Inflammatory macrophage treated with lipopolysaccharide for 1 hour (primary cell): ENCODE results near the gene FBXO3.
"Not testable (repeated sequence)": the region's sequence is repeated elsewhere in the genome, so short reads cannot be mapped to it uniquely, and the experiment has no call there.

Experiments used
- DNase-seq, 2 donors: peaks; one replicate each; pipeline ENCODE4 v3.0.0-alpha.2; 2020 to 2022

Gene FBXO3, protein sequence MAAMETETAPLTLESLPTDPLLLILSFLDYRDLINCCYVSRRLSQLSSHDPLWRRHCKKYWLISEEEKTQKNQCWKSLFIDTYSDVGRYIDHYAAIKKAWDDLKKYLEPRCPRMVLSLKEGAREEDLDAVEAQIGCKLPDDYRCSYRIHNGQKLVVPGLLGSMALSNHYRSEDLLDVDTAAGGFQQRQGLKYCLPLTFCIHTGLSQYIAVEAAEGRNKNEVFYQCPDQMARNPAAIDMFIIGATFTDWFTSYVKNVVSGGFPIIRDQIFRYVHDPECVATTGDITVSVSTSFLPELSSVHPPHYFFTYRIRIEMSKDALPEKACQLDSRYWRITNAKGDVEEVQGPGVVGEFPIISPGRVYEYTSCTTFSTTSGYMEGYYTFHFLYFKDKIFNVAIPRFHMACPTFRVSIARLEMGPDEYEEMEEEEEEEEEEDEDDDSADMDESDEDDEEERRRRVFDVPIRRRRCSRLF

DNA sequence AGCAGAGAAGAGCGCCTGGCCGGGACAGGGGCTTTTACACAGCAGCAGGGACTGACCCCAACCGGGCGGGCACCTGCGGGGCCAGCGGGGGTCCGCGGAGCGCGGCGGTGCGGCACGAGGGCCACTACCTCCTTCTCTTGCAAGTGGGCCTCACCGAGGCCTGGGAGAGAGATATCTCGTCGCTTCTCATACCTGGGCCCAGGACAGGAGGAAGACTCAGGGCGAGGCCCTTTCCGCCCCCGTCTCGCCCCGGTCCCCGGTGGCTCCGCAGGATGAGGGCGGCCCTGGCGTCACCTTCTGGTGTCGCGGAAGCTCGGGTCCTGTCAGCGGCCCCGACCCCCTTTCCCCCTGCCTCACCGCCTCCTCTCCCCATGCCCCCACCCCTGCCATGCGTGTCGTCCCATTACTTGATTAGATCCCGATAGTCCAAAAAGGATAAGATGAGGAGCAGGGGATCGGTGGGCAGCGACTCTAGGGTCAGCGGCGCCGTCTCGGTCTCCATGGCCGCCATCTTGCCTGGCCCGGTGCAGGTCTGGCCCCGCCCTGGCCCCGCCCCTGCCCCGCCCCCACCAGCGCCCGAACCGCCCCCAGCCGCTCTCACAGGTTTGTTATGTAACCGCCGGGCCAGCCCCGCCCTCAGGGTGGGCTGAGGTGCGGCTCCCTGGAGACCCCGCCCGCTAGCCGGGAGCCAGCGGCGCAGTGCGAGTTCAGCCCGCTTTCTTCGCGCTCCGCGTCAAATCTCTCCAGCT is at the start of gene FBXO3:
TSS of gene FBXO3 (minus strand) at position 534 of the 749 bp plus-strand sequence. CDS start at position 511, 23 bp downstream.
- DNase-seq, result peak; percentile 67 to 68

DNA sequence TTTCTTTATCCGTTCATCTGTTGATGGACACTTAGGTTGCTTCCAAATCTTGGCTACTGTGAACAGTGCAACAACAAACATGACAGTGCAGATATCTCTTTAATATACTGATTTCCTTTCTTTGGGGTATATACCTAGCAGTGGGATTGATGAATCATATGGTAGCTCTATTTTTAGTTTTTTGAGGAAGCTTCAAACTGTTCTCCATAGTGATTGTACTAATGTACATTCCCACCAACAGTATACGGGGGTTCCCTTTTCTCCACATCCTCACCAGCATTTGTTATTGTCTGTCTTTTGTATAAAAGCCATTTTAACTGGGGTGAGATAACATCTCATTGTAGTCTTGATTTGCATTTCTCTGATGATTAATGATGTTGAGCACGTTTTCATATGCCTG is 48.7 kb upstream of the FBXO3 start:
- peak; percentile 35 to 52 for DNase-seq

DNA sequence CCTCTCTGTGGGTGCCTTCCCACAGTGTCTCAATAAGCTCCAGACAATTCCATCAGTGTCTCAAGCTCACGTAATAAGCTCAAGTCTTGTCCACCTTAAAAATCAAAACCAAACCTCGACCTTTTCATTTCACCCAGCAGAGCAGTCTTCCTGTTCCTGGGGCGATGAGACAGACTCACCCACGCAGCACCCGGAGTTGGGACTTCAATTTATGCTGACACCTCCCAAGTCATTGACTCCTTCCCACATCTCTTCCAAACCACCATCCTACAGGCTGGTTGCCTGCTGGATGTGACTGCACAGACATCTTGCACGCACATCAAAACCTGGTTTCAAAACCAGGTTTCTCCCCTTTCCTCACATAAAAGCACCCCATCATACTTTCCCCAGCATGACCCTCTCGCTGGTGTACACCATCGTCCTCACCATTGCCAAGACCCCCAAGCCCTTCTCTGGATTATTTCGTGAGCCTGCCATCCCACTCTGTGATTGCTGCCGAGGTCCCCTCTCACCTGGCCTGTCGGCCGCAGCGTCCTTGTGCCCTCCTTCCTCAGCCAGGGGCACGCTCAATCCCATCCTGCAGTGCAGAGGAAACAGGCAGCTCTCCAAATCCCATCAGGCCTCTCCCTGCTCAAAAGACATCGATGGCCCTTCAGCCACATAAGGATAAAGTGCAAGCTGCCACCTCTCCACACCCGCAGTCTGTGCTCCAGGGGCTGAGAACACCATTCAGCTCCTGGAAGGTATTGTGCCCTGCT is 45.1 kb upstream of the FBXO3 start:
- DNase-seq, result peak in 1 of 2 donors; percentile 18

DNA sequence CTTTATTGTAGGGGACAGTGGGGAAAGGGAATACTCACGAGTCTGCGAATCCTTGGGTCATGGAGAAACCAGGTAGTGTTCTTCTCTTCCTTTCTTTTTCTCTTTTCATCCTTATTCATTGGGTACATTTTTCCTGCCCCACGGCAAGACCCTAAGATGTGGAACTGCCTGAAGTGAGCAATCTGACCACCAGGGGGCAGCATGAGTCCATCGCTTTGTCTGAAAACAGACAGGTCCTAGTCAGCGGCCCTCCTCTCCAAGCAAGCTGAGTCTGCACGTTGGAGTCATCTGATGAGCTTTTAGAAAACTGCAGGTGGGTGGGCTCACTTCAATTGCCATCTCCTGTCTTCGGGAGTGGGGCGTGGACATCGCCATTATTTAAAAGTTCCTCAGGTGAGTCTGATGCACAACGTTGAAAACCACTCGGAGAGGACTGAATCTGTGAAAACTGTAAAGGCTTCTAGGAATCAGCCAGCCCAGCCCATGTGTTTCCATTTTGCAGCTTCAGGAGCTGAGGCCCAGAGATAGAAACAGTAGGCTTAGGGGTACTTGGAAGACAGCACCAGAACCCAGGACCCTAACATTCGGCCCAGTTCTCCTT is 34.0 kb upstream of the FBXO3 start:
- DNase-seq, result peak; percentile 54 to 98

DNA sequence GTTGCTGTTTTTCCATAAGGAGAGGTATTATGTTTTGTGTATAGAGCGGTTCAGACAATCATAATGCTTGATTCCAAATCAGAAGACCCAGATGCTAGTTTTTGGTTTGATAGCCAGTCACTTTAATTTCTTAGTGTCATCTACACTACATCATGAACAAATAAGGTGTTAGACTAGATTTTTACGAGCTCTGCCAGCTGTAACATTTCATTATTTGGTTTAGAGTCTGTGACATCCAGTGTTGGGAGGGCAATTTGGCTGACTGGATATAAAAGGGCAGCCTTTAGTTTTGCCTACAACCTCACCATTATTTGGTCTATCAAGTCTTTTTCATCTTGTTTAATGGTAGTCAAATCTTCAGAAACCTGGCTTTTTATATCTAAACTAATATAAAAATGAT is 30.2 kb upstream of the FBXO3 start:
- DNase-seq, result no peak

DNA sequence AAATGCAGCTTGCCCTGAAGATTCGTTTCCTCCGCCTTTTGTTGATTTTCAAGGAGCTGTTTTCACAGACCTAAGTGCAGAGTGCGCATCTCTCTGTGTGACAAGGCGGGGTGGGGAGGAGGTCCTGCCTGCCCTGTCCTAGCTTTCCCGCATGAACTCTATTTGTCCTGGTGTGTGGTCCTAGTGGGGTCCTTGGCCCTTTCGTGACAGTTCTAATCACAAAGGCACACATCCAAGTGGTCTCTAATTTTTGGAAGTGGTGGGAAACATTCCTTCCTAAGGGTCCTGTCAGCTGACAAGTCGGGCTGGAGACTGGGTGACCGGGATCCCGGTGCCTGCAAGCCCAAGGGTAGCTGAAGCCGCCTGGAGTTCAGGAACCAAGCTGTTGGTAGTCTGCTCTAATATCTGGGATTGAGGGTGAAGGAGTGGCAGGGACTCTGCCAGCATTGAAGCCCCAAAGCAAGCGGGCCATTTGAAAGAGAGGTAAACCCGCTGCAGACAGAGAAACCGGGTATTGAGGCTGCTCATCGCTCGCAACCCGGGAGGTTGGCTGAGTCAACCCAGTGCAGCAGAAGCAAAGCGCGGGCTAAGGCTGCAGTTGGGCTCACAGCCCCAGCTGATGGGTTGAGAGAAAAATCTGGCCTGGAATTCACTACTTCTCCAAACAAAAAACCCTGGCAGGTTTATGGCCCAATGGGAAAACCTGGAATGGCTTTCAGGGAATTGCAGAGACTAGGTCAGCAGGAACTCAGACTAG is 28.1 kb upstream of the FBXO3 start:
- DNase-seq, result peak in 1 of 2 donors; percentile 12

DNA sequence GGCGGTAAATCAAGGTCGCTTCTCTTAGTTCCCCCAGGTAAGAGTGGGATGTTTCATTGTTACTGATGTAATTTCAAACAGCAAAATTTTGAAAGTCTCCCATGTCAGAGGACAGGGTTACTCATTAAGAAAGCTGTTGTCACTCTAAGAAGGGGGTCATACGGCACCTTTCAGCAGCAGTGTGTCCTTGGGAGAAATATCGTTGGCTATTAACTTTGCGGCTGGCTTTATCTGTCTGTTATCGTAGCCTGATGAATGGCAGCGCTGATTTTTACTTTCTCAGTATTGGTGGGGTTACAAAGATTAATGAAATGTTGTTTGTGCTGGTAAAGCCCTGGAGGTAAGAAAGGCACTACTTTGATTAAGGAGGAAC is 27.5 kb upstream of the FBXO3 start:
- DNase-seq, result no peak

DNA sequence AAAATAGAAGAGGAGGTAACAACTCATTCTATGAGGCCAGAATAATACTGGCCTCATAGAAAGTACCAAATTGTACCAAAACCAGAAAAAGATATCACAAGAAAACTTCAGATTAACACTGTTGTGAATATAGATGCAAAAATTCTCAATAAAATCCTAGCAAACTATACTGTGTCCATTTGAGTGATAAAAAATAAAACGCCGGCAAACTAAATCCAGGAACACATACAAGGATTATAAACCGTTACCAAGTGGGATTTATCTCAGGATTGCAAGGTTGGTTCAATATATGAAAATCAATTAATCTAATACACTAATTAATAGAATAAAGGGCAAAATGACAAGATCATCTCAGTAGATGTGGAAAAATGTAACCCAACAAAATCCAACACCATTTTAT is 23.6 kb upstream of the FBXO3 start:
- no peak for DNase-seq

DNA sequence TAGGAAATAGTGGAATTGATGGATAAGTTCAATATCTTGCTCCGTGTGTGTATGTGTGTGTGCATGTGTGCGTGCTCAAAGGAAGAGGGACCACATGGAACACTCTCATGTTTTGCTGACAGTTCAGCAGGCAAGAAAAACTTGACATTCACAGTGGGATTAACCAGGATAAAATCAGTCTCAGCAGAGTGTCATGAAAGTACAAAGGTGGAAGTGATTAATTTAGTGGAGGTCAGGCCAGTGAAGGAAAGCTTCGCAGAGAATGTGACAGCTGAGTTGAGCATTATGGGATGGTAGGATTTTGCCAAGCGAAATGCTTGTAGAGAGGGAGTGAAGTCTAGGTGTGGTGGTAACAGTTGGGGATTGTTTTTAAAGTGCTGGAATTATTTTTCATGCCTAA is 15.7 kb upstream of the FBXO3 start:
- no peak for DNase-seq

DNA sequence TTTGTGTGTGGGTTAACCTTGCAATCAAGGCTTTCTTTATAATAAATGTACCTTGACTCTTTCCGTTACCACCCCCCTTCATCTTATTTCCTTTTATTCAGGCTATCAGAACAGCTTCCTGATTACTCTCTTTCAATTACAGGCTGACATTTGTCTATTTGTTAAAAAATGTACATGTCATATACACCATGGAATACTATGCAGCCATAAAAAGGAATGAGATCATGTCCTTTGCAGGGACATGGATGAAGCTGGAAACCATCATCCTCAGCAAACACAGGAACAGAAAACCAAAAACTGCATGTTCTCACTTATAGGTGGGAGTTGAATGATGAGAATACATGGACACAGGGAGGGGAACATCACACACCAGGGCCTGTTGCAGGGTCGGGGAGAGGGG is 13.8 kb upstream of the FBXO3 start:
- not testable (repeated sequence) for DNase-seq

DNA sequence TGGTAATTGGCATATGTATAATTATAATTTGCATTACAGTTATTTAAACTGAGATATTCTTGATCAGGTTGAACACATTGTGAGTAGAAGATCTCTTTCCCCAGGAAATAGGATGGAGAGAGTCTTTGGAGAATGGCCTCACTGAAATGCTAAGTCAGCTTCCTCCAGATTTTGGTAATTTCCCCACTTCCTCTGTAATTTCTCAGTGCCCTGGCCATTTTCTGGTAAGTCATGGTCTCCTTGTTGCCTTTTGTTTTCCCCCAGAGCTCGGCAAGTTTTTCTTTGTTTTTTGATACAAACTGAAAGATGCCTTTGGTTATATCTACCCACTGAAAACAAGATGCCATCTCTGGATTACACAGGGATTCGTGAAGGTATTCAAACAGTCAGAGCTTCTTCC is 12.8 kb upstream of the FBXO3 start:
- DNase-seq, result peak; percentile 26 to 54

DNA sequence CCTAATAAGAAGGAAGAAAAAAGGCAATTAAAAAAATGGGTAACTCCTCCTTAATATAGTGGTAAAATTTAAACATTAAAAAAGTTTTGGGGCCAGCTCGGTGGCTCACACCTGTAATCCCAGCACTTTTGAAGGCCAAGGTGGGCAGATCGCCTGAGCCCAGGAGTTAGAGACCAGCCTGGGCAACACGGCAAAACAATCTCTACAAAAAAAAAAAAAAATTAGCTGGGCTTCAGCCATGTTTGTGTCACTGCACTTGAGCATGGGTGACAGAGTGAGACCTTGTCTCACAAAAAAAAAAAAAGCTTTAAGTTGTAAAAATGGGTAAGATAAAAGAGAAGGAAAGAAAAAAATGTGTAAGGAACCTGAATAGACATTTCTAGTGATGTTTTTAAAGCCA is 11.3 kb upstream of the FBXO3 start:
- DNase-seq, result no peak

DNA sequence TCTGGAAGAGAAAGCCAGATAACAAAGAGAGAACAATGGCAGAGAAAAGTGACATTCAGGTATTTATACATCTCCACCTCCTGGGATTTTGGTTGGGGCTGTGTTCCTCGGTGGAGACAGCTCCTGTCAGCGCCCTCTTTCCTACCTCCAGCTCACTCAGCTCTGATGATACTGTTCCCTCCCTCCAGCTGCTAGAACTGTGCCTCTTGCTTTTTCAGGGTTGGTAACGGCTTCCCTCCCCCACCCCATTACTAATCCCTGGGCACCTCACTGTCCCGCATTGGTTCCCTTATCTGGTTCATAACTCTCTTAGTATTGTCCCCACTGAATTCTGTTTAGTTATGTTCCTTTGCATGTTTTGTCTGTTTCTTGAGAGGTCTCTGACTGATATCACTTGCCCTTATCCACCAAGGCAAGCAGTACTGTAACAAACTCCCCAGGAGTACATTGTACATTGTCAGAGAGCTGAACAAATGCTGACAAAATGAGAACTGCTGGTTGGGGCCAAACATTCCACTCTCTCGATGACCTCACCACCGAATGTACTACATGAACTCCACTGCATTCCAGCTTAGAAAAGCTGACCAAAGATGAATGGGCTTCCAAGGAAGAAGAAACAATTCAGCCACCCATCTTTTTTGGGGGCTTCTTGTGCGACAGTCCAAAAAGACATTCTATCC is 5.7 kb upstream of the FBXO3 start:
- DNase-seq, result no peak

DNA sequence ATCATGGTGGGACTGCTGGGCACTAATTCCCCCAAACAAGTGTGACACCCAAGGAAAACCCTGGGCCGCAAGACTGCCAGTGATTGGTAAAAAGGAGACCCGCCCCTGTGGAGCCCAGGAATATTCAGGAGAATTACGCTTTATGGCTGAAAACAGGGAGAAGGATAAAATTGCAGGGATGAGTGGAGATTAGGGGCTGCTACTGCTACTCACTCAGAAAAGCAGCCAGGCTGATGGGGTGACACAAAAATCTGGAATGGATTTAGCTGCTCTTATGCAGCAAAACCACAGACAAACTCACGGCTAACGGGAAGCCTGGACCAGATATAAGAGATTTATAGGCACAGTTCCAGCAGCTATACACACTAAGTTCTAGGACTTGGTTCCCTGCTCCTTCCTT is 4.4 kb upstream of the FBXO3 start:
- no peak for DNase-seq

DNA sequence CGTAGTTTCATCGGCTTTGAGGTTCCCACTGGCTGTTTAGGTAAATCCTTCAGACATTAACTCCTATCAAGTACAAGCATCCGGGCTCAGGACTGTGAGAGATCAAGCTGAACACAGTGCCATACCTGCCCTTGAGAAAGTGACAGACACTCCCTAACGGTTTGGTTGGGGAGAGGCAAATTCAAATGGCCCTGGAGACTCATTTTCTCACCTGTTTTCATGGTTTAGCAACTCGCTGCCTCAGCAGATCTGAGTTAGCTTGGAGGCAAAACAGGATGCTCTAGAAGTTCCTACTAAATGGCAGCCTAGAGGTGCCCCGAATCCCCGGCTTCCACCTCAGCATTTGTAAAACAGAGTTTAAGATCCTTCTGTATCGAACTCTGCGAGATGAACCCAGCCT is 3.6 kb upstream of the FBXO3 start:
- DNase-seq, result no peak

DNA sequence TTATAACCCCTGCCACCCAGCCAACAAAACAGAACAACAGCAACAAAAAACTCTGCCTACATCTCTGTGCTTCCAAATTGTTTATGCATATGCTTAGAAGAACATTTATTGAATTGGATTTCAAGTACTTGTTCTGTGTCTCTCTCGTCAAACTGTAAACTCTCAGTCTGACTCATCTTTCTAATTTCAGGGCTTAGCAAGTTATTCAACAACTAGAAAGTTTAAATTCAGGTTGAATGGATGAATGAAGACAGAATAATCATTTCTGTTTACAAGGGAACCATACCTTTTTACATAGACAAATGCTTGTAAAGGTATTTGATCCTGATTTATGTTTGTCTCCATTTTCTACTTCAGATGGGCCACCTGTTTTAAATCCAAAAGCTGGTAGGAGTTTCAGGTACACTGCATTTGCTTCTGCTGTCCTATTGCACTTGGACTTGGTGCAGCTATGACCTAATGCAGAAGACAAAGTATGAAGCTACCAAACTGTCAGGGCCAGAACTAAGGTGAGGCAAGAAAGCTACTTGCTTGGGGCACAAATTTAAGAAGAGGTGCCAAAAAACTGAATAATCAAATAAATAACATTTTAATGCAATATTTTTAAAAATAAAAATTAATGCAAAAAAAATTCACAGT is 1.6 kb upstream of the FBXO3 start:
- no peak for DNase-seq

DNA sequence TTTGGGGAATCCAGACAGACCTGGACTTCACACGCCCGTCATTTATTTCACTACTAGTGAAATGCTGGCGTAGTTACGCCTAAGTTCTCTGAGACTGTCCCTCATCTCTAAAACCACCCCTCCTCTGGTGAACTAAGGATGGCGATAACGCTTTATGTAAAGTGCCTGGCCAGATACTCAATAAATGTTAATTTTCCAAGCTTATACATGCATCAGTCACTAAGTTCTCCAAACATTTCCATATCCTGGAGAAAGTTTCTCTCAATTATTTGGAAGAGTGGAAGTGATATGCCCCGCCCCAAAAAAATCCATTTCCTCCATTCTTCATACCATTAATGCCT is 1.1 kb upstream of the FBXO3 start:
- no peak for DNase-seq

DNA sequence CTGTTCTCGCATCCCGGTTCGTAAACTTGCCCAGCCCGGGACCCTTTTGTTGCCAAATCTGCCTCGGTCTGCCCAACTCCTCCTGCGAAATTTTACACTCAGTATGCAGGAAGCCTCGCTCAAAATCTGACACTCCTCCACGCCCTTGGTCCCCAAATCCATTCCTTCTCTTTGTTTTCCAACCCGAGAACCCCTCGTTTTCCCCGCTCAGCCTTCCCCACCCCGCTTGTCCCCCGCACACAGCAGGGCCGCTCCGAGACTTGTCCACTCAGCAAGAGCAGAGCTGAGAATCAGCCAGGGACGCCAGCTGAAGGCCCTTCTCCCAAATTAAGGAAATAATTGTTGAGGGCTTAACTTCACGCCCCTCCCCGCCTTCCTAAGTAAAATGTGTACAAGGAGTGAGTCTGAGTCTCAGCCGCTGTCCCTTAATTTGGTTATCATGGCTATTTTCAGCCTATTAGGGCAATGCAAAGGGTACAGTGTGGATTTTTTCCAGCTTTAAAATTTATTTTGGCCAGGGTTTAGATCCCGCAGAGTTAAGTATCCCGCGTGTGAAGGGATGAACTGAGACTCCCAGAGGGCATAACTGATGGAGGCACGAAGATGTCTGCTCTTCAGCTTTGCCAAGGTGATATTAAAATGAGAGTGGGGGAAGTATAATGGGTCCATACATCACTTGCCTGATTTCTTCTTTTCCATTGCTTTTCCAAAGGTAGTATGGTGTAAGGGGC is 581 bp upstream of the FBXO3 start:
- DNase-seq, result peak in 1 of 2 donors; percentile 6

DNA sequence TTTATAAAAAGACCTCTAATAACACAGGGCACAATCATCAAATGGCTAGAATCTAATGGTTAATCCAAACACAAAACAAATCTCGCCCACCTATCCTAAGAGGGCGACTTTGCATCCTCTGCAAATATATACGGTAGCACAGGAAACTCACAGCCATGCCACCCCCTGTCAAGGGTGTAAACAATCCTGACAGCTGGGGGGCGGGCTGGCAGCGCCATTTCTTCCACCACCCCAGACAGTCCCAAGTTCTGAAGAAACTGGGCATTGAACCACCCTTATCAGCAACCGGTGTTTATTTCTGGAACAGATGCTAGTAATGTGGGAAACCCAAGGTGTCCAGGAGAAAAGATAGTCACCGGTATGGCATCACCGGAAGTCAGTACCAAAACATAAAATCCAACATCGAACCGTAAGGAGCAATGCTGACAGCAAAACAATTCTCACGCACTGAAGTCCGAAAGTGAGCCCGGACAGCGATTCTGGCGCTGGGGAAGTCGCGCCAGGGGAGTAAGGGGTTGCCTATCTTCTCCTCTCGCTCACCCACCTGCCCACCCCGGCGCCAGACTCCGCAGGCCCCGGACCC is 825 bp downstream of the FBXO3 start:
- DNase-seq, result no peak

DNA sequence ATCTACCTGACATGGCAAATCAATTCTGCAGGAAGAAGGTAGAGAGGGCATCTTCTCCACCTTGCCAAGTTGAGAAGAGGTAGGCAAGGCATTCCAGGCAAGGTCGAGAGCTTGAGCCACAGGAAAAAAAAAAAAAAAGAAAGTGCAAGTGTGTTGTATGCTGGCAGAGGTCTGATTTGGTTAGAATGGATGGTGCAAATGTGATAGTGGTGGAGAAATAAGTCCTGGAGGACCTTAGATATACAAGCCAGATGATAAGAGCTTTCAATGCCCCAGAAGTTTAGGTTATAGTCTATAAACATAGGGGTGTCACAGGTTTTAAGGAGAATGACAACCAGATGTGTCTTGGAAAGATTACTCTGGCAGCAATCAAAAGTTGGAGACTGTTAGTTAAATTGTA is 1.4 kb downstream of the FBXO3 start:
- no peak for DNase-seq
